IMR-90 (cell line): ENCODE data around the gene RAG1. TPM values are rescaled to one million over a fixed set of nuclear protein-coding genes. Genes with fewer than 3 reads are reported as not detected.

ENCODE experiments used
- ATAC-seq: fragments of 200-7000 bp; cut with Tn5 transposase; 2 replicates; pipeline ENCODE4 v1.9.1; 2020; ENCODE audit warnings: low read depth, mild to moderate bottlenecking, moderate library complexity
- BruUV-seq: library from RNA; stranded (reverse); fragments of 400-500 nt; replicated peaks from 2 replicates; lab custom pipeline; 2021; lab: Mats Ljungman, UMichigan
- CTCF ChIA-PET: fragments of 300-600 bp; formaldehyde crosslinking; extraction: SDS; loops from one replicate; lab custom pipeline; 2021; ENCODE audit warnings: antibody characterized with exemption; lab: Yijun Ruan, JAX
- POLR2A ChIA-PET: fragments of 300-600 bp; sonication (Branson Sonifier 250); formaldehyde crosslinking; loops from one replicate; lab custom pipeline; 2022; ENCODE audit warnings: antibody characterized with exemption; ENCODE audit not compliant: unreplicated experiment; lab: Charles Lee
- DNase-seq: peaks from one replicate; pipeline ENCODE4 v3.0.0; 2013
- H2AFZ ChIP-seq: replicated peaks from 2 replicates; pipeline ENCODE3; 2013; ENCODE audit warnings: low read length, mild to moderate bottlenecking; ENCODE audit not compliant: poor library complexity
- H2AK5ac ChIP-seq: 2 replicates; pipeline ENCODE4 v1.6.1; 2013; ENCODE audit warnings: low read depth, low read length, inconsistent platforms
- H2AK9ac ChIP-seq: replicated peaks from 2 replicates; pipeline ENCODE3; 2013; ENCODE audit warnings: mild to moderate bottlenecking, low read depth, low read length, moderate library complexity; ENCODE audit not compliant: poor library complexity
- H2BK120ac ChIP-seq: 2 replicates; pipeline ENCODE4 v1.6.1; 2013; ENCODE audit warnings: low read depth, low read length, inconsistent platforms
- H2BK15ac ChIP-seq: 3 replicates; pipeline ENCODE4 v1.6.1; 2013; ENCODE audit warnings: low read depth, low read length, inconsistent platforms
- H2BK20ac ChIP-seq: 2 replicates; pipeline ENCODE4 v1.6.1; 2013; ENCODE audit warnings: low read depth, mild to moderate bottlenecking, inconsistent platforms, low read length, moderate library complexity
- H2BK5ac ChIP-seq: 2 replicates; pipeline ENCODE4 v1.6.1; 2013; ENCODE audit warnings: mild to moderate bottlenecking, low read depth, low read length, inconsistent platforms; ENCODE audit not compliant: poor library complexity, severe bottlenecking
- H3K14ac ChIP-seq: replicated peaks from 2 replicates; pipeline ENCODE4 v1.6.1; 2013; ENCODE audit warnings: low read depth, low read length, inconsistent platforms
- H3K18ac ChIP-seq: 2 replicates; pipeline ENCODE4 v1.6.1; 2013; ENCODE audit warnings: low read depth, low read length, control low read depth
- H3K23ac ChIP-seq: 2 replicates; pipeline ENCODE4 v1.6.1; 2013; ENCODE audit warnings: low read depth, low read length, inconsistent platforms
- H3K27ac ChIP-seq: 2 replicates; pipeline ENCODE4 v1.5.1; 2013; ENCODE audit warnings: mild to moderate bottlenecking, control low read depth, low read length; ENCODE audit not compliant: insufficient read depth
- H3K27me3 ChIP-seq: 2 replicates; pipeline ENCODE4 v1.6.1; 2013; ENCODE audit warnings: low read length; ENCODE audit not compliant: control insufficient read depth, insufficient read depth
- H3K36me3 ChIP-seq: 2 replicates; pipeline ENCODE4 v1.6.1; 2013; ENCODE audit warnings: low read length, mixed read lengths; ENCODE audit not compliant: control insufficient read depth, insufficient read depth
- H3K4ac ChIP-seq: 2 replicates; pipeline ENCODE4 v1.6.1; 2013; ENCODE audit warnings: low read depth, low read length, inconsistent platforms
- H3K4me1 ChIP-seq: 2 replicates; pipeline ENCODE4 v1.6.1; 2013; ENCODE audit warnings: low read length, mixed read lengths; ENCODE audit not compliant: control insufficient read depth, insufficient read depth
- H3K4me2 ChIP-seq: 2 replicates; pipeline ENCODE4 v1.6.1; 2013; ENCODE audit warnings: low read depth, mild to moderate bottlenecking, control low read depth, low read length, moderate library complexity
- H3K4me3 ChIP-seq: 2 replicates; pipeline ENCODE4 v1.5.1; 2013; ENCODE audit warnings: low read depth, mild to moderate bottlenecking, control low read depth, low read length, moderate library complexity; ENCODE audit not compliant: insufficient read depth
- H3K56ac ChIP-seq: 2 replicates; pipeline ENCODE4 v1.6.1; 2013; ENCODE audit warnings: low read length, inconsistent platforms; ENCODE audit not compliant: insufficient read depth; ENCODE audit errors: extremely low read depth
- H3K79me1 ChIP-seq, 2 experiments: 2 replicates each; pipeline ENCODE4 v1.6.1; 2013; ENCODE audit warnings: low read length in 2 of 2, inconsistent platforms in 1 of 2, low read depth in 1 of 2
- H3K9ac ChIP-seq: 2 replicates; pipeline ENCODE4 v1.6.1; 2013; ENCODE audit warnings: low read depth, low read length, control low read depth
- H3K9me1 ChIP-seq: 2 replicates; pipeline ENCODE4 v1.6.1; 2013; ENCODE audit warnings: low read length, inconsistent platforms; ENCODE audit not compliant: insufficient read depth
- H3K9me3 ChIP-seq: 2 replicates; pipeline ENCODE4 v1.6.1; 2013; ENCODE audit warnings: low read length; ENCODE audit not compliant: control insufficient read depth, insufficient read depth
- H4K20me1 ChIP-seq: 2 replicates; pipeline ENCODE4 v1.6.1; 2013; ENCODE audit warnings: low read length, inconsistent platforms; ENCODE audit not compliant: insufficient read depth
- H4K5ac ChIP-seq: 2 replicates; pipeline ENCODE4 v1.6.1; 2013; ENCODE audit warnings: mild to moderate bottlenecking, low read depth, low read length, control low read depth
- H4K8ac ChIP-seq, 2 experiments: 2 replicates each; pipeline ENCODE4 v1.6.1; 2013; ENCODE audit warnings: low read depth in 2 of 2, low read length in 2 of 2, control low read depth in 1 of 2, inconsistent platforms in 1 of 2
- H4K91ac ChIP-seq: 2 replicates; pipeline ENCODE4 v1.6.1; 2013; ENCODE audit warnings: low read depth, low read length, inconsistent platforms; ENCODE audit not compliant: insufficient read depth
- BHLHE40 ChIP-seq: fragments of 150-350 bp; IDR thresholded peaks from 2 replicates; pipeline ENCODE4 v1.6.1; 2016; ENCODE audit warnings: mild to moderate bottlenecking, low read depth, low read length
- CEBPB ChIP-seq: IDR thresholded peaks from 2 replicates; pipeline ENCODE4 v1.6.1; 2012; ENCODE audit warnings: low read depth, low read length, improper control_type of control experiment
- CHD1 ChIP-seq: IDR thresholded peaks from 2 replicates; pipeline ENCODE4 v1.6.1; 2012; ENCODE audit warnings: low read depth, low read length, improper control_type of control experiment
- CTCF ChIP-seq: conservative IDR thresholded peaks from 2 replicates; pipeline ENCODE4 v1.5.1; 2012; ENCODE audit warnings: mild to moderate bottlenecking, low read depth, low read length, improper control_type of control experiment
- ELK1 ChIP-seq: fragments of 150-350 bp; IDR thresholded peaks from 2 replicates; pipeline ENCODE4 v1.6.1; 2016; ENCODE audit warnings: low read depth, mild to moderate bottlenecking, low read length, moderate library complexity, borderline replicate concordance
- FOS ChIP-seq: fragments of 150-350 bp; IDR thresholded peaks from 2 replicates; pipeline ENCODE4 v1.6.1; 2016; ENCODE audit warnings: low read depth, low read length
- MAFK ChIP-seq: IDR thresholded peaks from 2 replicates; pipeline ENCODE4 v1.6.1; 2012; ENCODE audit warnings: low read depth, low read length, improper control_type of control experiment
- MAZ ChIP-seq: IDR thresholded peaks from 2 replicates; pipeline ENCODE4 v1.6.1; 2012; ENCODE audit warnings: low read depth, mild to moderate bottlenecking, low read length, improper control_type of control experiment, moderate library complexity, borderline replicate concordance
- MXI1 ChIP-seq: IDR thresholded peaks from 2 replicates; pipeline ENCODE4 v1.6.1; 2012; ENCODE audit warnings: low read depth, mild to moderate bottlenecking, low read length, moderate library complexity, borderline replicate concordance
- NFE2L2 ChIP-seq: fragments of 150-350 bp; IDR thresholded peaks from 2 replicates; pipeline ENCODE4 v1.6.1; 2016; ENCODE audit warnings: low read depth, mild to moderate bottlenecking, low read length
- POLR2A ChIP-seq: IDR thresholded peaks from 2 replicates; pipeline ENCODE4 v1.6.1; 2012; ENCODE audit warnings: mild to moderate bottlenecking, low read depth, low read length
- RAD21 ChIP-seq: IDR thresholded peaks from 2 replicates; pipeline ENCODE4 v1.6.1; 2012; ENCODE audit warnings: low read length, improper control_type of control experiment
- RCOR1 ChIP-seq: IDR thresholded peaks from 2 replicates; pipeline ENCODE4 v1.6.1; 2012; ENCODE audit warnings: mild to moderate bottlenecking, low read length, improper control_type of control experiment; ENCODE audit not compliant: insufficient replicate concordance
- RFX5 ChIP-seq: IDR thresholded peaks from 2 replicates; pipeline ENCODE4 v1.8.0; 2012; ENCODE audit warnings: low read depth, mild to moderate bottlenecking, low read length, moderate library complexity
- SMC3 ChIP-seq: fragments of 150-350 bp; IDR thresholded peaks from 2 replicates; pipeline ENCODE4 v1.6.1; 2016; ENCODE audit warnings: low read depth, mild to moderate bottlenecking, antibody characterized with exemption, low read length, moderate library complexity
- USF2 ChIP-seq: fragments of 150-350 bp; IDR thresholded peaks from 2 replicates; pipeline ENCODE4 v1.6.1; 2017; ENCODE audit warnings: mild to moderate bottlenecking, antibody characterized with exemption, low read length, low read depth
- WGBS, 2 experiments: methylation state at CpG; one replicate each; pipeline versions ENCODE4 v1.1.5 to v1.1.7; 2013; ENCODE audit warnings: missing lambda C conversion rate in 2 of 2; ENCODE audit not compliant: insufficient read length in 1 of 2; ENCODE audit errors: extremely low coverage in 2 of 2; 5-methylcytosine and 5-hydroxymethylcytosine counted together
- dilution Hi-C: fragments of 300-500 bp; cut with HindIII; formaldehyde crosslinking; loops from one replicate; pipeline ENCODE4 v1.14.3; 2018; ENCODE audit warnings: low sequenced_read_pairs; ENCODE audit not compliant: unreplicated experiment
- in situ Hi-C: fragments of 300-500 bp; cut with MboI; formaldehyde crosslinking; loops from 3 replicates; pipeline ENCODE4 v1.14.3; 2019; ENCODE audit warnings: low sequenced_read_pairs, inconsistent platforms, mixed read lengths
- intact Hi-C: fragments of 100-400 bp; cut with micrococcal nuclease; formaldehyde crosslinking; loops from 2 replicates; pipeline ENCODE4 v1.10.0; 2022
- polyA plus RNA-seq, 3 experiments: library from polyadenylated mRNA; depleted of rRNA; stranded (reverse); fragments of >200 nt; gene quantifications; 2 replicates each; pipeline ENCODE4 v1.2.3, GENCODE V29; 2012; ENCODE audit warnings: low replicate concordance in 1 of 3
- total RNA-seq: library from RNA; depleted of rRNA; stranded (reverse); fragments of >200 nt; gene quantifications from 2 replicates; pipeline ENCODE4 v1.2.3, GENCODE V29; 2012

RAG1 gene
- total and polyA plus RNA-seq, 2 of the 4 experiments (the other 2 are of a cell fraction) = 0.14 to 0.72 TPM

- Histone ChIP-seq H3K56ac (no peak overlapping the region), H4K91ac (no peak overlapping the region), H3K4me3 (no peak overlapping the region), H2AK9ac (no peak overlapping the region), H3K14ac (no peak overlapping the region), H2BK20ac (no peak overlapping the region), H3K4me1 (no peaks in the 10 kb centered on the region), H3K9ac (no peak overlapping the region), H3K36me3 (no peaks in the 10 kb centered on the region), H3K4me2 (no peak overlapping the region), H3K79me1 (no peaks in the 10 kb centered on the region), H2BK15ac (no peak overlapping the region), H2AK5ac (no peak overlapping the region), H2AFZ (no peak overlapping the region), H3K9me3 (no peaks in the 10 kb centered on the region), H3K18ac (no peak overlapping the region), H4K20me1 (no peaks in the 10 kb centered on the region), H3K9me1 (no peaks in the 10 kb centered on the region; the same call in 1 of the 2 replicates), H3K27ac (no peak overlapping the region), H2BK5ac (no peak overlapping the region), H4K8ac (no peak overlapping the region), H2BK120ac (no peak overlapping the region), H3K27me3 (no peaks in the 10 kb centered on the region), H3K23ac (no peak overlapping the region), H4K5ac (no peak overlapping the region), H3K4ac (no peak overlapping the region)
- DNase-seq = no peak
- dilution Hi-C loops = no loop called here
- BruUV-seq = no TSS peak
- ATAC-seq = no peak
- in situ Hi-C loops = no loop called here
- ChIA-PET POLR2A (no interaction called here), CTCF (no interaction called here)
- intact Hi-C loops = no loop called here
- WGBS, 2 experiments = no CpG with 5 or more reads among the region's 2 CpGs
- TF ChIP-seq BHLHE40 (no peak), RCOR1 (no peak), CTCF (no peak), USF2 (no peak), FOS (no peak), RFX5 (no peak), RAD21 (no peak), MXI1 (no peak), CHD1 (no peak), POLR2A (no peak), CEBPB (no peak), ELK1 (no peak), MAFK (no peak), NFE2L2 (no peak), MAZ (no peak), SMC3 (no peak)
Measured at GRCh38 chr11:36609383-36609782, 41.6 kb downstream of the RAG1 start.
